PFSK-1 (cell line): ENCODE measurements around the gene SCGB2B2.

Experiments used
- FOXP2 ChIP-seq: optimal IDR thresholded peaks from 2 replicates; pipeline ENCODE3; 2011; ENCODE audit warnings: borderline replicate concordance, control low read depth, inconsistent platforms; ENCODE audit not compliant: insufficient read depth; ENCODE audit errors: extremely low read length, extremely low read depth
- POLR2AphosphoS5 ChIP-seq: IDR thresholded peaks from 2 replicates; pipeline ENCODE4 v1.6.1; 2012; ENCODE audit warnings: low read depth, mild to moderate bottlenecking, control low read depth, low read length, moderate library complexity
- SIN3A ChIP-seq: IDR thresholded peaks from 2 replicates; pipeline ENCODE4 v1.6.1; 2012; ENCODE audit warnings: mild to moderate bottlenecking, low read length, moderate library complexity, borderline replicate concordance; ENCODE audit not compliant: insufficient read depth
- TAF1 ChIP-seq: IDR thresholded peaks from 2 replicates; pipeline ENCODE4 v1.6.1; 2012; ENCODE audit warnings: low read length, control low read depth, borderline replicate concordance; ENCODE audit not compliant: insufficient read depth
- TF ChIP-seq, protein P1 (sequence below), 2 experiments: IDR thresholded peaks; 2 replicates each; pipeline versions ENCODE4 v1.6.1 to v1.8.0; 2011 to 2012; ENCODE audit warnings: low read depth in 2 of 2, low read length in 2 of 2, control low read depth in 1 of 2, inconsistent platforms in 1 of 2, mild to moderate bottlenecking in 1 of 2, moderate library complexity in 1 of 2; ENCODE audit not compliant: insufficient read depth in 1 of 2

SCGB2B2 gene

DNA sequence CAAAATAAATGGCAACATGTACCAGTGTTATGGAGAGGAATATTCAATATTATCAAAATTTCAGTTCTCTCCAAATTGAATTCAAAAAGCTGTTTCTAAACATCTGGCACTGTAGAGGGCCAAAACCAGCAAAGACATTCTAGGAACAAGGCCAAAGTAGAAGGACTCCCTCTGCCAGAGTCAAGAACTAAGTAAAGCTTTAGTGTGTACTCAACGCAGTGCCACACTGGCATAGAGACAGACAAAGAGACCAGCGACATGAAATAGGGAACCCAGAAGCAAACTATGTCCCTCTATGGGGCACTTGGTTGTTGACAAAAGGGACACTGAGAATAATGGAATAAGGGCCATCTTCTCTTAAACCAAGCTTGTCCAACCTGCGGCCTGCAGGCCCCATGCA is 15.6 kb downstream of the SCGB2B2 start:
- TF ChIP-seq SIN3A (no peak), POLR2AphosphoS5 (no peak), TAF1 (no peak), FOXP2 (no peak)
- TF ChIP-seq, protein P1, sequence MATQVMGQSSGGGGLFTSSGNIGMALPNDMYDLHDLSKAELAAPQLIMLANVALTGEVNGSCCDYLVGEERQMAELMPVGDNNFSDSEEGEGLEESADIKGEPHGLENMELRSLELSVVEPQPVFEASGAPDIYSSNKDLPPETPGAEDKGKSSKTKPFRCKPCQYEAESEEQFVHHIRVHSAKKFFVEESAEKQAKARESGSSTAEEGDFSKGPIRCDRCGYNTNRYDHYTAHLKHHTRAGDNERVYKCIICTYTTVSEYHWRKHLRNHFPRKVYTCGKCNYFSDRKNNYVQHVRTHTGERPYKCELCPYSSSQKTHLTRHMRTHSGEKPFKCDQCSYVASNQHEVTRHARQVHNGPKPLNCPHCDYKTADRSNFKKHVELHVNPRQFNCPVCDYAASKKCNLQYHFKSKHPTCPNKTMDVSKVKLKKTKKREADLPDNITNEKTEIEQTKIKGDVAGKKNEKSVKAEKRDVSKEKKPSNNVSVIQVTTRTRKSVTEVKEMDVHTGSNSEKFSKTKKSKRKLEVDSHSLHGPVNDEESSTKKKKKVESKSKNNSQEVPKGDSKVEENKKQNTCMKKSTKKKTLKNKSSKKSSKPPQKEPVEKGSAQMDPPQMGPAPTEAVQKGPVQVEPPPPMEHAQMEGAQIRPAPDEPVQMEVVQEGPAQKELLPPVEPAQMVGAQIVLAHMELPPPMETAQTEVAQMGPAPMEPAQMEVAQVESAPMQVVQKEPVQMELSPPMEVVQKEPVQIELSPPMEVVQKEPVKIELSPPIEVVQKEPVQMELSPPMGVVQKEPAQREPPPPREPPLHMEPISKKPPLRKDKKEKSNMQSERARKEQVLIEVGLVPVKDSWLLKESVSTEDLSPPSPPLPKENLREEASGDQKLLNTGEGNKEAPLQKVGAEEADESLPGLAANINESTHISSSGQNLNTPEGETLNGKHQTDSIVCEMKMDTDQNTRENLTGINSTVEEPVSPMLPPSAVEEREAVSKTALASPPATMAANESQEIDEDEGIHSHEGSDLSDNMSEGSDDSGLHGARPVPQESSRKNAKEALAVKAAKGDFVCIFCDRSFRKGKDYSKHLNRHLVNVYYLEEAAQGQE (IDR thresholded peaks at IDR 0.05; ENCODE audit: insufficient read depth in 1 of 2, low read depth in 2 of 2, low read length in 2 of 2): no peak

DNA sequence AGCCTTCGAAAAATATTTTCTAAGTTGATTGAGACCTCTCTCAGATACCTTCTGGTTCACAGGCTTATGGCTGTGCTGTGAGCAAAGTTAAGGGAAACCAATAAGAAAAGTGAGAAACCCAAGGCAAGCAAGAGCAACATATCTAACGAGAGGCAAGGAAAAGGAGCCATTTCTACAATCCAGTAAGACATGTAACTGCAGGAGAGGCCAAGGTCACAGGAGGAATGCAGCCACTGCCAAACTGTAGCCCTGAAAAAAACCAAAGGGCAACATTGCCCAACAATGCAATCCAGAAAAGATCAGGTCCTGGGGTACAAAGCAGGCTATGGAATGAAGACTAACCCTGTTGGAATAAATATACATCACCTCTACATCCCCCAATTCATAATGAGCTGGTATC is 21.3 kb downstream of the SCGB2B2 start:
- TF ChIP-seq FOXP2 (no peak), POLR2AphosphoS5 (no peak), SIN3A (no peak), TAF1 (no peak)
- TF ChIP-seq, protein P1 (IDR thresholded peaks at IDR 0.05; ENCODE audit: insufficient read depth in 1 of 2, low read depth in 2 of 2, low read length in 2 of 2): no peak

DNA sequence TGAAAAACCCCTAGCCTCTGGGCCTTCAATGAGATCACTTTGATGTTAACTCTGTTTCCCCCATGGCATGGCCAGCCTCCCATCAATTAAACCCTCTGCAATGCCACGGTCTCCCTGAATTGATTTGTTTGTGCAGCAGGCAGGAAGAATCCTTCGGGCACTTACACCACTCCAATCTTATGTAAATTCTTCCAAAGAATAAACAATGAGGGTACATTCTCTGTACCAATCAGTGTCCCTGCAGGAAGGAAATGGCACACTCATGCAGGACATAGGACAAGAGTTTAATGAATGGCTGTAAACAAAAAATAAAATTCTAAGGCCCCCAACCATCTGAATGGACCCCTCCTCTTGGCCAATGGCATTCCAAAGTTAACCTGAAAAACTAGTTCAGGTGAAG is 22.2 kb downstream of the SCGB2B2 start:
- TF ChIP-seq POLR2AphosphoS5 (no peak), FOXP2 (no peak), SIN3A (no peak), TAF1 (no peak)
- TF ChIP-seq, protein P1 (IDR thresholded peaks at IDR 0.05; ENCODE audit: insufficient read depth in 1 of 2, low read depth in 2 of 2, low read length in 2 of 2): no peak

DNA sequence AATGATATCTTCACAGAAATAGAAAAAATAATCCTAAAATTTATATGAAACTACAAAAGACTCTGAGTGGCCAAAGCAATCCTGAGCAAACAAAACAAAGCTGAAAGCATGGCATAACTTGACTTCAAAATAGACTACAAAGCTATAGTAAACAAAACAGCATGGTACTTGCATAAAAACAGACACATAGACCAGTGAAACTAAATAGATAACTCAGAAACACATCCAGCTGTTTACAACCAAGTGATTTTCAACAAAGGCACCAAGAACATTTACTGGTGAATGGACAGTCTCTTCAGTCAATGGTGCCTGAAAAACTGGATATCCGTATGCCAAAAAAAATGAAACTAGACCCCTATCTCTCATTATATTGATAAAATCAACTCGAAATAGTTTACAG is 25.2 kb downstream of the SCGB2B2 start:
- TF ChIP-seq POLR2AphosphoS5: no peak
- no peak for TF ChIP-seq FOXP2
- TF ChIP-seq SIN3A: no peak
- no peak for TF ChIP-seq TAF1
- TF ChIP-seq, protein P1 (IDR thresholded peaks at IDR 0.05; ENCODE audit: insufficient read depth in 1 of 2, low read depth in 2 of 2, low read length in 2 of 2): no peak

DNA sequence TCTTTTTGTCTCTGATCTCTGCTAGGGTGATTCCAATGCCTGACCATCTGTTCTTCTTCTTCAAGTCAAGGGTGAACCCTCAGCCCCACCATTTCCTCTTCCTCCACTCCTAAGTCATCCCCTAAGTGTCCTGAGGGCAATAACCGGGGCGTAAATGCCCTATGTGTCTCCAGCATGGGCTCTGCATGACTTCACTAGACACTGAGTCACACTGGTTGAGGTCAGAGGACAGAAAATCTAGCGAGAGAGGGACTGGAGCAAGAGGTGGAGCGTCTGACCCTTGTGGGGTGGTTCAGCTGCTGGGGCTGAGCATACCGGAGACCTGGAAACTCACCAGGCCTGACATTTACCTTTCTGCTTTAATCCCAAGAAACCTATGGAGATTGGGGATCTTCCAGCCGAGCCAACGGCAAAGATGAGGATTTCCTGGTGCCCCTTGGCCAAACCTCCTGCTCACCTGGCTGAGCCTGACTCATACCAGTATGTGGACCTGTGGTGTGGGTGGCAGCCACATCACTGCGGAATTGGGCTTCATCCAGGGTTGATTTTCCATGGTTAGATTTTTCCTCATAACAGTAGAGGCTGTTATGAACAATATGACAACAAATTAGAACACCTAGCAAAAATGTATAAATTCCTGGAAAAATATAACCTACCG is 26.9 kb downstream of the SCGB2B2 start:
- TF ChIP-seq TAF1 (no peak), POLR2AphosphoS5 (no peak), SIN3A (no peak), FOXP2 (no peak)
- TF ChIP-seq, protein P1 (IDR thresholded peaks at IDR 0.05; ENCODE audit: insufficient read depth in 1 of 2, low read depth in 2 of 2, low read length in 2 of 2): no peak
